Ovary (tissue), 3 donors: ENCODE results near the gene SRSF3.

Experiments
- EP300 ChIP-seq: sonication (generic); formaldehyde crosslinking; IDR thresholded peaks from one replicate; pipeline ENCODE4 v1.6.1; 2017; ENCODE audit warnings: antibody characterized with exemption
- TF ChIP-seq, protein P1 (sequence below), 3 donors: fragments of 450-650 bp in 2 of 3; fragments of 200-600 bp in 1 of 3; IDR thresholded peaks; one replicate each; pipeline versions ENCODE4 v1.5.1 to v1.8.0; 2016 to 2022; ENCODE audit warnings: antibody characterized with exemption in 3 of 3, mild to moderate bottlenecking in 1 of 3
- donor health status: DM: no; HTN: no; CAD: no.

DNA sequence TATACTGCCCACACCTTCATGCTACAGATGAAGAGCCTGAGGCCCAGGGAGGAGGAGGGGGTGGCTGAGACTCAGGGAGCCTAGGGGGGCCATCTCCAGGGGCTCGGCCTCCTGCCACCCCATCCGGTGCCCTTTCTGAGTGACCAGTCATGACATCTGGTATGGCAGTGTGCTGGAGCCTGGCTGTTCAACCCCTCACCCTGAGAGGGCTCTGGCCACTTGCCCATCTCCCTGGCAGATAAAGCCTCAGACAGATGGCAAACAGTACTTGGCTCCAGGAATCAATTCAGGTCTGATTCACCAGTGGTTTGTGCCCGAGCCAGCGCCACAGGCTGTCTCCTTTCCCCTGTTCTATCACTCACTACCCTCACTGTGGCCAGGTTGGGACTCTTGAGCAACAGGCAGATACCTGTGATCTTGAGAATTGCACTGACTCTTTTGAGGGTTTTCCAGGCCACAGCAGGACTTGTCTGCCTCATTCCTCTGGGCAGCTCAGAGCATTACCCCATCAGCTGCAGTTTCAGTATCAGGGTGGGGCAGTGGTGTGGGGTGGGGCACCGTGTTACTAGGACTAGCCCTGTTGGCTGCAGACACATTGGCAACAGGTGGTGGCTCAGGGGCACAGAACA is 22.8 kb downstream of the SRSF3 start:
- TF ChIP-seq, protein P1, sequence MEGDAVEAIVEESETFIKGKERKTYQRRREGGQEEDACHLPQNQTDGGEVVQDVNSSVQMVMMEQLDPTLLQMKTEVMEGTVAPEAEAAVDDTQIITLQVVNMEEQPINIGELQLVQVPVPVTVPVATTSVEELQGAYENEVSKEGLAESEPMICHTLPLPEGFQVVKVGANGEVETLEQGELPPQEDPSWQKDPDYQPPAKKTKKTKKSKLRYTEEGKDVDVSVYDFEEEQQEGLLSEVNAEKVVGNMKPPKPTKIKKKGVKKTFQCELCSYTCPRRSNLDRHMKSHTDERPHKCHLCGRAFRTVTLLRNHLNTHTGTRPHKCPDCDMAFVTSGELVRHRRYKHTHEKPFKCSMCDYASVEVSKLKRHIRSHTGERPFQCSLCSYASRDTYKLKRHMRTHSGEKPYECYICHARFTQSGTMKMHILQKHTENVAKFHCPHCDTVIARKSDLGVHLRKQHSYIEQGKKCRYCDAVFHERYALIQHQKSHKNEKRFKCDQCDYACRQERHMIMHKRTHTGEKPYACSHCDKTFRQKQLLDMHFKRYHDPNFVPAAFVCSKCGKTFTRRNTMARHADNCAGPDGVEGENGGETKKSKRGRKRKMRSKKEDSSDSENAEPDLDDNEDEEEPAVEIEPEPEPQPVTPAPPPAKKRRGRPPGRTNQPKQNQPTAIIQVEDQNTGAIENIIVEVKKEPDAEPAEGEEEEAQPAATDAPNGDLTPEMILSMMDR (IDR thresholded peaks at IDR 0.05), result no peak
- no peak for TF ChIP-seq EP300
